NCI-H2029 (cell line): ENCODE results near the gene LATS2.

ENCODE experiments used
- DNase-seq: peaks from one replicate; lab custom pipeline; 2025; lab: John Stamatoyannopoulos, UW

Gene LATS2

DNA sequence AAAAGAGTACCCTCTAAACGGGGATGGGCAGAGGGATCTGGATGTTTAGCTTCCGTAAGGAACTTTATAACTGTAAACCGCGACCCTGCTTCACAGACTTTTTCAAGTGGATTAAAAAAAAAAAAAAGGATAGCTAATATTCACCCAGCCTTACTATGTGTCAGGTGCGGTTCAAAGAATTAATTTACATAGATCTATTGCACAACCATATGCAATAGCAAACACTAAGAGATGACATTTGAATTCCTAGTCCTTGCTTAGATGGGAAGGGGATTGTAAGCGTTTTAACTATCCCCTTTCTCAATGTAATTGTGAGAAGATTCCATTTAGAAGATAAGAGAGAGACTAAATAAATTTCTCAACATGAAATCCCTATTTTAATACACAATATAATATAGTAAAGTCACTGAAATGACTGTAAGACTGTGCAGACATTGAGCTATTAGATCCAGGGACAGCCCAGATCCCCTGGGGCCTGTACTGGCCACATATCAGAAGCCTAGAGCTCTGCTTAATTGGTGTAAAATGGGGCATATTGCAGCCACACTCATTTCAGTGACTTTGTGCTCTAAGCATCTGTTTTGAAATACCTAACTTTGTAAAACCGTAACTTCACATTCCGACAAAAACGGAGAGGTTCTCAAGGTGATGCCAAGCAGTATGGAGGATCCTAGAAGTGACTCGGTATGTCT lies 13.6 kb downstream of the LATS2 start:
- DNase-seq: no peak

DNA sequence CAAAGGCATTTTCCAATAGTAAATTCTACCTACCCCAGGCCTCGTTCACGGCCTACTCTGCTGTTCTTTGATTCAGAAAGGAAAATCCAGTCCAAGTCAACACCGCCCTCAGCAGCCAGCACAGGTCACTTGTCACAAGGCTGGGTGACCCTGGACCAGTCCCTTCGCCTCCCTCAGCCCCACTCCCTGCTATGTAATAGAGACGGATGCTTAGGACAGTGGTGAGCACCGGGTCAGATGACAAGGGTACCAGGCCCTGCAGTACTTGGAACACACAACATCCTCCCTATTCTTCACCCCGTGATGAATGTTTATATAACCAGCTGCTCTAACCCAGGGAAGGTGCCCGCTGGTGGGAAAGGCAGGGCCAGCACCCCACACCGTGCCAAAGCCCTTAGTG lies 14.3 kb downstream of the LATS2 start:
- no peak for DNase-seq

DNA sequence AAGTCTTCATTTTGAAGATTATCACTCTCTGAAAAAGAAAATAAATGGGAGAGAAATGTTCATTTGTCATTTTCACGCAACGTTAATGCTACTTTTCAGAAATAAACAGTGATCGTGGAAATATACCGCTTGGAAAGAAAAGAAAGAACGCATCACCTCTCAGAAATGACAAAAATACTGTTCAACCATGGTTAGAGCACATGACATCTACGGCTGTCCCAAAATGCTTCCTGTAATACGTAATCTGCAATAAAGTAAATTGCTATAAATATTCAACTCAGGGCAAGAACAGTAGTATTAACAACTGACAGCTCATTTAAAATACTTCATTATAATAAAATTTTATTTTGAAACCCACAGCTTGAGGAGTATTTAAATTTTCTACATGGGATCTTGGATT lies 15.2 kb downstream of the LATS2 start:
- no peak for DNase-seq

DNA sequence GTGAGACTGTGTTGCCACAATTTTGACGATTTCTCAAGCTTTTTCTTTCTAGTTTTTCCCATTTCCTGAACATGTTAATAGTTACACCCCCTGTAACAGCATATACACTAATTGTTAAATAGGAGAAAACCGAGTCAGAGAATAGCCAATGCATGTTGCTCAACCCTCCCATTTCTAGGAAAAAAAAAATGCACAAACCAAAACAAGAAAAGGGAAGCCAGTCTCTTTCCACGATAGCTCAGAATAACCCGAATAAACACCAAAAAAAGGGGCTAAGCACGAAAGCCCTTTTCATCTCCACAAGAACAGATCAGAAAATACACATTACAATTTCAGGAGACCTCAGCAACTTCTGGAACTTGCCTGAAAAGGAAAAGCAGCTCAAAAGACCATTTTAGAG lies 16.3 kb downstream of the LATS2 start:
- DNase-seq: no peak

DNA sequence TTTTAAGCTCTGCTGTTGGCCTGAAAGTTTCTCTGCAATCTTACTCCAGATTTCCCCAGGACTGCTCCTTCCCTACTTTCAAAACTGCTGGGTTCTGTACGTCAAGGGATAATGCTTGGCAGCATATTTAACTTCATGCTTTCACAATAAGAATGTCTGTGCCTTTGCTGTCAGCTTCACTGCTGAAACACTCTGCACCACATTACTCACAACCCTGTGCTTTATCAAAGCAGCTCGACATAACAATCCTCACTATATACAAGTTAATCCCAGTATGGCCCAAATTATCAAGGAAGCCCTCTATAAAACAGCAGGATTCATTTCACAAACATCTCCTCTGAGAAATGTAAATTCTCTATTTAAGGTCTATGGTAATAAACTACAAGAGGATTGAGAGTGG lies 17.5 kb downstream of the LATS2 start:
- DNase-seq: no peak

DNA sequence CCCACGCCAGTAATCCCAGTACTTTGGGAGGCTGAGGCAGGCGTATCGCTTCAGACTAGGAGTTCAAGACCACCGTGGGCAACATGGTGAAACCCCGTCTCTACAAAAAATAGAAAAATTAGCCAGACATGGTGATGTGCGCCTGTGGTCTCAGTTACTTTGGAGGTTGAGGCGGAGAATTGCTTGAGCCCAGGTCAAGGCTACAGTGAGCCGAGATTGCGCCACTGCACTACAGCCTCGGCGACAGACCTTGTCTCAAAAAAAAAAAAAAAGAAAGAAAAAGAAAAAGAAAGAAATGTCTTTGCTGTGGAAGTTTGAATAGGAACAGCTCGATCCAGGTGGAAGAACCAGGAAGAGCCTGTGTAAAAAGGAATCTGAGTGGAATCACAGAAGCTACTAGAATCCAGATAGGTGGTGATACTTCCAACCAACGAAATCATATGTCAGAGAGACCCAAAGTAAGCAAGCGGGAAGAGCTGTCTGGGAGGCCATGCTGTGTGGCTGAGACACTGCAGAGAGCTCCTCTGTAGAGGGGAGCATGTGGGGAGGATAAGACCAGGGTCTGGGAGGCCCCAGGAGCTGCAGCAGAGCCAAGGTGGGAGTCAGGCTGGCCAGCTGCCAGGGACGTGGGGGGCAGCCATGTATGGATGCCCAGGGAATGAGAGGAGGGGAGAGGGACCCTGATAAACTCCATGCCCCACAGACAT lies 21.1 kb downstream of the LATS2 start:
- no peak for DNase-seq

DNA sequence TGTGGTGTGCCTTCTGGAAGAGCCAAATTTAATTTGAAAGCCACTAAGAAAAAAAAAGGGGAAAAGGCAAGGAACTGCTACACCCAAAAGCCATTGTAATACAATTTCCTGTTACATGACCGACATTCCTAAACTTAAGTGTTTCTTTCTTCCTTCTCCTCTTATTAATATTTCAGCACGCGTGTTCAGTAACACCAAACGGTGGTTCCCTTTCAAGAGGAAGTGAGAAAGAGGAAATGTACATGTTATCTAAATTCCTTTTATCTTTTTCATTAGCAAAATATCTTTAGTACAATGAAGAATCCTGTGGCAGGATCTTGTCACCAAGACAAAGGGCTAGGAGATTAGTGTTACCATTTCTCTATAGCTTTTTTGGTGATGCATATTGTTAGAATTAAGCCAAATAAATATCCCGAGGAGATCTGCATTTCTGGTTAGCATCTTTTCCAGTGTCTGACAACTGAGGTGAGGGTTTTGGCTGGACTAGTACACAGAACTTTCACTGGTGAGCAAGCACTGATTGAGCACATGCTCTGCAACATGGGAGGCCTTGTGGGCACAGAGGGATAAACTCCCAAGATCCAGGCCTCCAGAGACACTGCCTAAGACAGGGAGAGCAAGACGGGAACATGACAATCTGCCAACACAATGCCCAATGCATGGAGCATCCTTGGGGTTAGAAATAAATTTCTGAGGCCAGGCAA lies 22.1 kb downstream of the LATS2 start:
- DNase-seq: no peak

DNA sequence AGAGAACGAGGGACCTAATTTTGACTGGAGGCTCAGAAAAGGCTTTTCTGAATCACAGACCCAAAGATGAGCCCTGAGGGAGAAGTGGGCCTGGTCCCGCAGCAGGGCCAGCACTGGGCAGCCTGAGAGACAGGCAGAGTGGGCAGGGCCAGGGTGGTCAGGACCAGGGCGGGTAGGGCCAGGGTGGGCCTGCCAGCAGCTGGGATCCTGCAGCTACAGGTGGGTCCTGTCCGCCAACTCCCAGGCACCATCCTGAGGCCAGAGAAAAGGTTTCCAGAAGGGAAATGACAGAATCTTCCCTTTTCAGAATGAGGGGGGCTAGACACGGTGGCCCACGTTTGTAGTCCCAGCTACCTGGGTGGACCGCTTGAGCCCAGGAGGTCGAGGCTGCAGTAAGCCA lies 23.7 kb downstream of the LATS2 start:
- no peak for DNase-seq

DNA sequence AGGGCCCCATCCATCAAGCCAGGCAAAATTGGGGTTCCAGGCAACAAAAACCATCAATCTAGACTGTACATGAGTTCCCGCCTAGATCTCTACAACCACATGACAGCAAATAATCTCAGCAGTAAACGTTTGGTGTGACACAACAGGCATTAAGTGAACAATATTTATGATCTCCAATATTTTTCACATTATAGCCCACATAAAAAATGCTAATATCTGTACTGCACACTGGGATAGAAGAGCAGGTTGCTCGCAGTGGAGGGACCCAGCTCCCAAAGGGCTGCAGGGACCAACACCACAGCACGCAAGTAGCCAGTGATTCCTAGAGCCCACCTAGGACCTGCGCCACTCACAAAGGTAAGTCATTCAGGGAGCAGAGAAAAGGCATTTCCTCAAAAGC lies 25.9 kb downstream of the LATS2 start:
- DNase-seq: no peak

DNA sequence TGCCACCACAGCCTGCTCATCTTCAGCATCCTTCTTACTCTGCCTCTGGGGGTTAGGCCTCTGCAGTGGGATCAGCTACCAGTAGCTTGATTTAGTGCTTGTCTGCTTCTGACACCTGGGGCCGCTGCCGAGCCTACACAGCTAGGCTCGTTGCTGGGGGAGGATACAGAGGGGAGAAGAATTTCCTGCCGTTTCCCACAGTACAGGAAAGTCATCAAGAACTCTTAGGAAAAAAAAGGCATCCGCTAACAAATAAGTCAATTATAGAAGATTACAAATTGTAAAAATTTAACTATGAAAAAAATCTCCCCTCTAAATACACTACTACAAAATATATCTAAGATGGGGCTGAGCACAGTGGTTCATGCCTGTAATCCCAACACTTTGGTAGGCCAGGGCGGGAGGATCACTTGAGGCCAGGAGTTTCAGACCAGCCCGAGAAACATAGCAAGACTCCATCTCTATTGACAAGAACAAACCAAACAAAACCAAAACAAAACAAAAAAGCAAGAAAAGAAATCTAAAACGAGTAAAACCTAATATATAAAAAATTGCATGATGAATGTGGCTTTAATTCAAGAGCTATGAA lies 26.7 kb downstream of the LATS2 start:
- no peak for DNase-seq

DNA sequence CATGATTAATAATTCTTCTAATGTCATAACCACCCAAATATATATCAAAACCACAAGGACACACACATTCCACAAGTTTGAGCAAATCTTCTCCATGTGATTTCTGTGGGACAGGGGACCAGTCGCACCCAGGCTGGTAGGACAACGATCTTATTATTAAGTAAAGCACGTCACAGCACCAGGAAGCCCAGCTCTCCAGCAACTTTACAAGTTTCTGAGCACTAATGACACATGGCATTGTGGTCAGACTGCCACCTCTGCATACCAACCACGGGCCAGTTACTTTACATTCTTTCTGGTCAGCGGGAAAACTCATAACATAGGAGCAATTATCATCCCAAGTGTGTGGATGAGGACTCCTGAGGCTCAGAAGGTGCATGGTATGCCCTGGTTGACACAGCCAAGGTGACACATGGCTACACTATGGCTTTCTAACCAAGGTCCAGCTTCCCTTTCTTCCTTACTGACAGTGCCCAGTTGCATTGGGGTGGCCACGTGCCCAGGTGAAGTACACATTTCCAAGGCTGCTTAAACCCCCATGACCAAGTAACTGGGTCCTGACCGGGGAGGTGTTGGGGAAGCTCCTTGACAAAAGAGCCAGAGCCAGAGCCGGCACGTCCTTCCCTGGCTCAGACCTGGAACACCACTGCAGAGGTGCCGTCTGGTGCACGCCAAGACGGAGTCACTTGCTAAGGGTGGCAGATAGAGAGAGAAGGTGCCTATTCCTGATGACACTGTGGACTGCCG lies 27.4 kb downstream of the LATS2 start:
- no peak for DNase-seq

DNA sequence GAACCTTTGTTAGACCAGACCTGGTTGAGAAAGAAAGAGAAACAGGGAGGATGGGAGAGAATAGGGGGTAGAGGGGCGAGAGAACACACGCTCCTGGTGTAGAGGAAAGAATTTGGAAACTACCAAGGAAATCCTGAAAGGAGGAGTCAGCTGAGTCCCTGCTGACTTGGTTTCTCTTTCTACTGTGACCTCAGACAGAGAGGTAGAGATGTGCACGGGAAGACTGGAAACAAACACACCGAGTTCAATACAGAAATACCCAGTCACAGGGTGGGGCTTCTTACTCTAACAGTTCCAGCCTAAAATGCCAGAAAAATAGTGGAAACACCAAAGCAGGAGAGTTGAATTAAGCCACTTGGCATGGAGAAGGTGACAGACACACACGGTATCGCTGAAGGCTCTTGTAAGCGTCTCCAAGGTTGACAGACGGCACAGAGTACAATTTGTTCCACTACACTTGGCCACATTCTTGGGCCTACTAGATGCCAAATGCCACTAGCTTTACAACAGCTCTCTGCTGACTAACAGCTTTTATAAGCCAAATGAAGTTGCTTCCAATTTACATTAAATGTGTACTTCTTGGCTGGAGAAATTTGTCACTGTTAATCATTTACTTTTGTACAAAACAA lies 28.1 kb downstream of the LATS2 start:
- no peak for DNase-seq

DNA sequence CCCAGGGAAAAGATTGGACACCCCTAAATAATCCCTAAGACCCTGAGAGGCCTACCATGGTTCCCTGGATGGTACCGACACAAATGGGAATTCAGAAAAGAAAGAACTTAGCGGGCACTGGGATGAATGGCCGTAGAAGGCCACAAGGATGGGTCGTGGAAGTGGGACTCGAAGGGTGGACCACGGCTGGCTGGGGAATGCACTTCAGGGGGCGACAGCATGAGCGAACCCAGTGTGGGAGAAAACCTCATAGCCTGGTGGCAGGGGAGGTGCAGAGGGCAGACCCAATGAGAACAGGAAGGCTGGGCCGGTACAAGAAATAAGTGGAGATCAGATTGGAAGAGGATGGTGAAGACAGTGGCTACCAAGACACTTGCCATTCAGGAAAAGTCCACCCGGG lies 28.7 kb downstream of the LATS2 start:
- DNase-seq: no peak

DNA sequence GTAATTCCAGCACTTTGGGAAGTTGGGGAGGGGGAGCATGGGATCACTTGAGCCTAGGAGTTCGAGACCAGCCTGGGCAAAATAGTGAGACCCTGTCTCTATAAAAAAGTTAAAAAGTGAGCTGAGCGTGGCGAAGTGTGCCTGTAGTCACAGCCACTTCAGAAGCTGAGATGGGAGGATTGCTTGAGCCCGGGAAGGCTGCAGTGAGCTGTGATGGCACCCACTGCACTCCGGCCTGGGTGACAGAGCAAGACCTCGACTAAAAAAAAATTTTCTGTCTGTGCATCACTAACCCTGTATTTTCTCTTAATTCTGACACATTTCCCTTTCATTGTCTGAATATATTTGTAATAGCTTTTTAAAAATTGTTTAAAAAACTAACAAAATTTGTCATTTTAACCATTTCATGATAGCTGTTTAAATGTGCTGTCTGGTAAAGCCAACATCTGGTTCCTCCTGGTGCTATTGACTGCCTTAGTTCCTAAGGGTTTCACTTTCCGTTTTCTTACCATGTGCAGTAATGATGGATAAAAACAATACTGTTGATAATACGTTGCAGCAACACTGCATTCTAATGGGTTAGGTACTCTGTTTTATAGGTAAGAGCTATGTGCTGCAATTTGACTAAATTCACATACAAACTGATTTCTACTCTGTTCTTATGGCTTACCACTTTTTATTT lies 29.7 kb downstream of the LATS2 start:
- DNase-seq: no peak

DNA sequence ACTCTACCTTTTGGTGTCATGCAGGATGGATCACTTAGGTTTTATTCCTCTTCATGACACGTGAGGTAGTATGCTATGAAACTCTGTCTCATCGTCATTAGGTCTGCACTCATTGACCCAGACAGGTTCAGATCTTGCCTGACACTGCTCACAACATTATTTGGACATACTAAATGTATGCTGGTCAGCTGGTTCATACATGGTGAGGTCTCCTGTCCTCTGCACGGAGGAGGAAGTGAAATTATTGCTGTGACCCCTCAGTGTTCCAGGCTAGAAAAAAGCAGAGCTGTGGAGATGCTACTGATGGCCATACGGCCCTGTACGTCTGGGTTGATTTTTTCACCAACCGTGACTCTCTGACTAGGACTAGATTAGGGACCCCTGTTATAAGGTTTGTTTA lies 35.8 kb downstream of the LATS2 start:
- no peak for DNase-seq

DNA sequence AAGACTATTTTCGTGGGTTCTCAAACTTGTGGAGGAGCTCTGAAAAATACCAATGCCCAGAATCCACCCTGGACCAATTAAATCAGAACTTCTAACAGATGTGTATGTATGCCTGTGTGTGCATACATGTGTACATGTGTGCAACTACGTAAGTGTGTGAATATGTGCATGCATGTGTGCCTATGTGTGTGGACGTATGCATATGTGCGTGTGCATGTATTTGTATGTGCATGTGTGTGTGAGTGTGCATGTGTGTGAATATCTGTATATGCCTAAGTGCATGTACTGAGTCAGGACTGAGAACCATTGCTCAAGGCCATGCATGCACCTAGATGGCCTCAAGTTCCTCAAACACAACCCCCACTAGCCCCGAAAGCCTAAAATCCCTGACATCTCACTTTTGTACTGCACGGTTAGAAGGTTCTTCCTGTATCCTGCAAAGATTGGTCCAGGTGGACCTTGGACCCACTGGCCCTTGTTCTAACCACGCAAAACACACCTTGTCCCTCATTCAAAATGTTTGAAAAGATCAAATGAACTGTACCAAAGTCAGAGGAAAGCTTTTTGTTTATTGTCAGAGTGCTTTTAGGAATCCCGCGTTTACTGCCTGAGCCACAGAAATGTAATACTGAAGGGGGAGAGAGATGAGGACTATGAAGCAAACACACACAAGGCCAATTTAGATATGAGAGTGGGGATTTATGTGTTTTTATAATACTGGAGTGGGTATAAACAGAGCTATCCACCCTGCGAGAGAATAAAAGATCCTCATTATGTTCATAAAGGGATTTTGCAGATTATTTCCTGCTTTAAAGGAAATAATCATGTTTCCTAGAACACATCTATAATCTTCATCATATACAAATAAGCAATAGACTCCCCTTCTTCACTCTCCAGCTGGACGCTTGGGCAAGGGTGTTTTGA lies 39.1 kb downstream of the LATS2 start:
- DNase-seq: no peak

DNA sequence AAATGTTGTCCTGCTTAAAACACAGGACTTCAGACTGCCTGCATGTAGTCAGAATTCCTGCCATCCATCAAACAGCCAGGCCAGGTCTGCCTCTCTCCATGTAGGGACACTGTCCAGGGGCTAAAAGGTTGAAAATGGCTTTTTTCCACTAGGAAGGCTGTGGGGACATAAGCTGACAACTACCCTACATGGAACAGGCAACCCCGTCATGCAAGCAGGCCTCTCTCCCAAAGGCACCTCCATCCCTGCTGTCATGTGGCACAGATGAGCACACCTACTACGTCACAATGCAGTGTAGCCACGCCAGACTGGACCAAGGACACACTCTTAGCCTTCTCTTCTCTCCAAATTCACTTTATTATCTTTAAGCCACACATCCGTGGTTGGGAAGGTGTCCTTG lies 40.8 kb downstream of the LATS2 start:
- no peak for DNase-seq

DNA sequence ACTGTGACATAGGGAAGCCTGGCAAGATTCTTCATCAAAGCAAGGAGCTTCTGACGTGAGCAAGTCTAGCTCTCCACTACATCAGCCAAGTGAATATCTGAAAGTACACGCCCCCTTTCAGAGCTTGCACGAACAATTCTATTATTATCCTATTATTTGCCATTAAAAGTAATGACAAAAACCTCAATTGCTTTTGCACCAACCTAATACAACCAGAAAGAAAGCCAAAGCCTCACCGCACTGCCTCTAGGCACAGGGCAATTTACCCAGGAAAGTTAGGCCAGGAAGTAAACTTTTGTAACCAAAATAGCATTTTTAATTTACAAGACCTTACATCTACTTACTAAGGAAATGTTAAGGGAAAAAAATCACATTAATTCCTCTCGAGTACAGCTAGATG lies 41.2 kb downstream of the LATS2 start:
- no peak for DNase-seq

DNA sequence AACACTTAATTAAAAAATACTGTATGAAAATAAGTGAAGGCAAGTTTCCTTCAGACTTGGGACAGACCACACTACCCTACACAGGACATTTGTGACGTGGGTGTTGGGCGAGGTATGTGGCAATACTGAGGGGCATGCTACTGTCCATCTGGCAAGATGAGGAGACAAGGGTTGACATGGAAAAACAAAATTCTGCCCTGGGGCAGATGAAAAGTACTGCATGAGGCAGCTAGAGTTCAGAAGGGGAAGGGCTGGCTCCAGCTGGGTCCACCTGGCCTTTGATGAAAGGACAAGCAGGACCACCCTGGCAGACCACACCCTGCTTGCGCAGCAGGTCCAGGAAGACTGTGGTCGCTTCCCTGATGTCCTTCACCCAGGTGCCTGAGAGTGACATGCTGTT lies 43.2 kb downstream of the LATS2 start:
- DNase-seq: no peak

DNA sequence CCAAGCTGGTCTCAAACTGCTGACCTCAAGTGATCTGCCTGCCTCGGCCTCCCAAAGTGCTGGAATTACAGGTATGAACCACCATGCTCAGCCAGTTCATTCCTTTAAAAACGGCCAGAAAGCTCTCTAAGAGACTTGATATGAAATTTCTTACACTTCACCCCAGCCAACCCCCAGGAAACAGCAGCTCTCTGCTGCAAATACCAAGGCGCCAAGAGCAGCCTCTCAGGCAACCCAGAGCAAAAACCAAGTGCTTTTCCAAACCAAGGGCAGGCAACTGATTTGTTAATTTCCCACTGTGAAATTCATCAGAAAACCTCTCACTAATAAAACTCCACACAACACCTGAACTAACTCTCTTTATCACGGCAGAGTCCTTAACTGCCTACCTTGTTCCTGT lies 44.9 kb downstream of the LATS2 start:
- no peak for DNase-seq
